PC-3 (cell line): ENCODE measurements around the gene FBXO48. TPM values are rescaled to one million over a fixed set of nuclear protein-coding genes. Genes with fewer than 3 reads are reported as not detected.

Experiments used
- ATAC-seq: fragments of 200-7000 bp; cut with Tn5 transposase; 2 replicates; pipeline ENCODE4 v1.9.1; 2020; ENCODE audit warnings: mild to moderate bottlenecking, moderate library complexity
- BruUV-seq: library from RNA; stranded (reverse); fragments of 400-500 nt; replicated peaks from 2 replicates; lab custom pipeline; 2021; lab: Mats Ljungman, UMichigan
- CTCF ChIA-PET: fragments of 300-600 bp; sonication (Branson Sonifier 250); formaldehyde crosslinking; loops from one replicate; lab custom pipeline; 2022; ENCODE audit warnings: antibody characterized with exemption; lab: Charles Lee
- POLR2A ChIA-PET: fragments of 300-600 bp; sonication (Branson Sonifier 250); formaldehyde crosslinking; loops from one replicate; lab custom pipeline; 2022; ENCODE audit warnings: antibody characterized with exemption; ENCODE audit not compliant: unreplicated experiment; lab: Charles Lee
- DNase-seq: peaks from one replicate; pipeline ENCODE4 v3.0.0-alpha.2; 2015
- H2AFZ ChIP-seq: fragments of 300-600 bp; sonication (generic); 2 replicates; pipeline ENCODE4 v1.6.0; 2016; ENCODE audit warnings: antibody characterized with exemption, low read length
- H3F3A ChIP-seq: fragments of 300-600 bp; sonication (generic); one replicate; pipeline ENCODE4 v1.6.0; 2017; ENCODE audit warnings: antibody characterized with exemption, low read length, control low read depth, mild to moderate bottlenecking; ENCODE audit not compliant: unreplicated experiment
- H3K27ac ChIP-seq: fragments of 300-600 bp; sonication (generic); 2 replicates; pipeline ENCODE4 v1.5.1; 2016; ENCODE audit warnings: mild to moderate bottlenecking, low read length
- H3K27me3 ChIP-seq: fragments of 300-600 bp; sonication (generic); 2 replicates; pipeline ENCODE4 v1.6.1; 2016; ENCODE audit warnings: low read length, mixed read lengths
- H3K36me3 ChIP-seq: fragments of 300-600 bp; sonication (generic); 2 replicates; pipeline ENCODE4 v1.6.1; 2016; ENCODE audit warnings: low read depth, mixed run types, low read length, mixed read lengths
- H3K4me1 ChIP-seq: fragments of 300-600 bp; sonication (generic); 2 replicates; pipeline ENCODE4 v1.5.1; 2016; ENCODE audit warnings: low read length; ENCODE audit not compliant: insufficient read depth
- H3K4me2 ChIP-seq: fragments of 300-600 bp; sonication (generic); 2 replicates; pipeline ENCODE4 v1.6.0; 2016; ENCODE audit warnings: low read length
- H3K4me3 ChIP-seq: fragments of 300-600 bp; sonication (generic); 2 replicates; pipeline ENCODE4 v1.5.1; 2016; ENCODE audit warnings: mild to moderate bottlenecking, low read length, mixed read lengths
- H3K79me2 ChIP-seq: fragments of 300-600 bp; sonication (generic); 2 replicates; pipeline ENCODE4 v1.6.1; 2017; ENCODE audit warnings: low read length, mixed read lengths
- H3K9ac ChIP-seq: fragments of 300-600 bp; sonication (generic); 2 replicates; pipeline ENCODE4 v1.6.0; 2016; ENCODE audit warnings: mild to moderate bottlenecking, low read length
- H3K9me2 ChIP-seq: fragments of 300-600 bp; sonication (generic); replicated peaks from 2 replicates; pipeline ENCODE4 v1.6.1; 2016; ENCODE audit warnings: mixed run types, low read length, mixed read lengths
- H3K9me3 ChIP-seq: fragments of 300-600 bp; sonication (generic); 2 replicates; pipeline ENCODE4 v1.6.1; 2016; ENCODE audit warnings: low read length, mixed read lengths
- H4K20me1 ChIP-seq: fragments of 300-600 bp; sonication (generic); 2 replicates; pipeline ENCODE4 v1.6.1; 2016; ENCODE audit warnings: low read length, mixed read lengths
- CTCF ChIP-seq: fragments of 300-600 bp; sonication (generic); conservative IDR thresholded peaks from 2 replicates; pipeline ENCODE4 v1.5.1; 2017; ENCODE audit warnings: antibody characterized with exemption, low read depth, mild to moderate bottlenecking, low read length
- EZH2 ChIP-seq: fragments of 300-600 bp; sonication (generic); IDR thresholded peaks from one replicate; pipeline ENCODE4 v1.6.1; 2017; ENCODE audit warnings: antibody characterized with exemption, mild to moderate bottlenecking, low read length; ENCODE audit not compliant: unreplicated experiment
- EZH2phosphoT487 ChIP-seq: fragments of 300-600 bp; sonication (generic); IDR thresholded peaks from 2 replicates; pipeline ENCODE4 v1.6.1; 2018; ENCODE audit warnings: mild to moderate bottlenecking, antibody characterized with exemption, low read length, borderline replicate concordance
- intact Hi-C: fragments of 100-400 bp; cut with micrococcal nuclease; formaldehyde crosslinking; loops from 2 replicates; pipeline ENCODE4 v1.9.0; 2023
- total RNA-seq: library from RNA; depleted of rRNA; stranded (reverse); fragments of >200 nt; gene quantifications from 2 replicates; pipeline ENCODE4 v1.2.3, GENCODE V29; 2014

Gene FBXO48
- total RNA-seq, 1 experiment from 2014 or later = 0.91 TPM

- no peaks in the 10 kb centered on the region for H3K27me3 ChIP-seq
- no peaks in the 10 kb centered on the region for H4K20me1 ChIP-seq
- H3K27ac ChIP-seq = no peak overlapping the region
- no peaks in the 10 kb centered on the region for H3K9me2 ChIP-seq
- intact Hi-C loops = no loop called here
- TF ChIP-seq CTCF (no peak), EZH2 (no peak), EZH2phosphoT487 (no peak)
- H3F3A ChIP-seq = no peaks in the 10 kb centered on the region
- H3K9ac ChIP-seq = no peak overlapping the region
- no peak overlapping the region for H3K4me2 ChIP-seq
- ATAC-seq (no peak), DNase-seq (no peak)
- H3K9me3 ChIP-seq = no peaks in the 10 kb centered on the region
- H3K79me2 ChIP-seq = no peaks in the 10 kb centered on the region
- no TSS peak for BruUV-seq
- H2AFZ ChIP-seq = no peak overlapping the region
- H3K4me1 ChIP-seq = peaks cover 6% of the 10 kb centered on the region
- ChIA-PET POLR2A (no interaction called here), CTCF (no interaction called here)
- no peak overlapping the region for H3K4me3 ChIP-seq
- no peaks in the 10 kb centered on the region for H3K36me3 ChIP-seq
Observed at GRCh38 chr2:68483011-68483410, 15.9 kb upstream of the FBXO48 start.

- no TSS peak for BruUV-seq
- intact Hi-C loops = no loop called here
- no peak overlapping the region for H3K4me2 ChIP-seq
- DNase-seq = peak; percentile 26
- ChIA-PET CTCF (no interaction called here), POLR2A (no interaction called here)
- no peaks in the 10 kb centered on the region for H3F3A ChIP-seq
- H3K27me3 ChIP-seq = no peaks in the 10 kb centered on the region
- no peaks in the 10 kb centered on the region for H4K20me1 ChIP-seq
- H2AFZ ChIP-seq = no peak overlapping the region
- H3K4me1 ChIP-seq = peaks cover 6% of the 10 kb centered on the region
- H3K36me3 ChIP-seq = no peaks in the 10 kb centered on the region
- no peak overlapping the region for H3K9ac ChIP-seq
- H3K27ac ChIP-seq = no peak overlapping the region
- no peaks in the 10 kb centered on the region for H3K79me2 ChIP-seq
- no peaks in the 10 kb centered on the region for H3K9me2 ChIP-seq
- no peaks in the 10 kb centered on the region for H3K9me3 ChIP-seq
- ATAC-seq = peak; percentile 43; the same call in 1 of the 2 replicates
- TF ChIP-seq CTCF = no peak
- TF ChIP-seq EZH2 = no peak
- TF ChIP-seq EZH2phosphoT487 = no peak
- H3K4me3 ChIP-seq = no peak overlapping the region
Observed at GRCh38 chr2:68482296-68482820, 15.3 kb upstream of the FBXO48 start.

GRCh38 chr2:68478688-68479087, 11.6 kb upstream of the FBXO48 start:
- no TSS peak for BruUV-seq
- Histone ChIP-seq H3K9ac (no peak overlapping the region), H3K27me3 (no peaks in the 10 kb centered on the region), H2AFZ (no peak overlapping the region), H3F3A (no peaks in the 10 kb centered on the region), H3K9me3 (no peaks in the 10 kb centered on the region), H3K4me2 (no peak overlapping the region), H3K9me2 (no peaks in the 10 kb centered on the region), H3K4me3 (no peak overlapping the region), H4K20me1 (no peaks in the 10 kb centered on the region), H3K4me1 (peaks cover 6% of the 10 kb centered on the region), H3K36me3 (no peaks in the 10 kb centered on the region), H3K27ac (no peak overlapping the region), H3K79me2 (no peaks in the 10 kb centered on the region)
- no peak for DNase-seq
- intact Hi-C loops = no loop called here
- TF ChIP-seq EZH2phosphoT487 = no peak
- no peak for ATAC-seq
- ChIA-PET CTCF (no interaction called here), POLR2A (no interaction called here)
